DND-41 (cell line): ENCODE data around the gene COA8.

Source experiments
- ATAC-seq: fragments of 200-7000 bp; cut with Tn5 transposase; 3 replicates; pipeline ENCODE4 v1.9.1; 2021; ENCODE audit warnings: low read depth; ENCODE audit not compliant: insufficient read depth
- DNase-seq: peaks from one replicate; pipeline ENCODE4 v3.0.0-alpha.2; 2020
- H2AFZ ChIP-seq: 2 replicates; pipeline ENCODE4 v1.6.0; 2012; ENCODE audit warnings: low read depth, low read length
- H3K27ac ChIP-seq: 2 replicates; pipeline ENCODE4 v1.5.1; 2012; ENCODE audit warnings: low read length, inconsistent platforms
- H3K27me3 ChIP-seq: fragments of 200-600 bp; sonication (generic); 2 replicates; pipeline ENCODE4 v1.6.0; 2012; ENCODE audit warnings: low read length, mild to moderate bottlenecking, inconsistent platforms; ENCODE audit not compliant: insufficient read depth, poor library complexity
- H3K36me3 ChIP-seq: 2 replicates; pipeline ENCODE4 v1.5.1; 2012; ENCODE audit warnings: low read length, inconsistent platforms; ENCODE audit not compliant: insufficient read depth
- H3K4me1 ChIP-seq: 2 replicates; pipeline ENCODE4 v1.5.1; 2012; ENCODE audit warnings: mild to moderate bottlenecking, low read length; ENCODE audit not compliant: insufficient read depth
- H3K4me2 ChIP-seq: 2 replicates; pipeline ENCODE4 v1.6.0; 2012; ENCODE audit warnings: mild to moderate bottlenecking, moderate library complexity, low read length, inconsistent platforms; ENCODE audit not compliant: insufficient read depth
- H3K4me3 ChIP-seq, 2 experiments: fragments of 200-600 bp in 1 of 2; shearing (Covaris generic) in 1 of 2; 2 replicates each; pipeline ENCODE4 v1.5.1; 2012 to 2016; ENCODE audit warnings: inconsistent platforms in 2 of 2, low read length in 2 of 2, mild to moderate bottlenecking in 2 of 2, low read depth in 1 of 2, moderate library complexity in 1 of 2
- H3K79me2 ChIP-seq: 2 replicates; pipeline ENCODE4 v1.6.0; 2012; ENCODE audit warnings: low read length, inconsistent platforms; ENCODE audit not compliant: insufficient read depth
- H3K9ac ChIP-seq: 2 replicates; pipeline ENCODE4 v1.6.0; 2012; ENCODE audit warnings: low read depth, mild to moderate bottlenecking, inconsistent platforms, low read length, moderate library complexity
- H3K9me3 ChIP-seq: 2 replicates; pipeline ENCODE4 v1.5.1; 2012; ENCODE audit warnings: low read length, moderate library complexity, mild to moderate bottlenecking, inconsistent platforms; ENCODE audit not compliant: insufficient read depth, severe bottlenecking
- H4K20me1 ChIP-seq: 2 replicates; pipeline ENCODE4 v1.6.0; 2012; ENCODE audit warnings: low read length; ENCODE audit not compliant: insufficient read depth
- CTCF ChIP-seq: IDR thresholded peaks from 2 replicates; pipeline ENCODE4 v1.5.1; 2012; ENCODE audit warnings: borderline replicate concordance, low read length, moderate library complexity, mild to moderate bottlenecking; ENCODE audit not compliant: poor library complexity, severe bottlenecking; ENCODE audit errors: extremely low read depth
- EZH2 ChIP-seq: IDR thresholded peaks from 3 replicates; pipeline ENCODE4 v1.6.1; 2012; ENCODE audit warnings: borderline replicate concordance, low read depth, mild to moderate bottlenecking, moderate library complexity, low read length, inconsistent platforms; ENCODE audit not compliant: severe bottlenecking

COA8 gene

DNA sequence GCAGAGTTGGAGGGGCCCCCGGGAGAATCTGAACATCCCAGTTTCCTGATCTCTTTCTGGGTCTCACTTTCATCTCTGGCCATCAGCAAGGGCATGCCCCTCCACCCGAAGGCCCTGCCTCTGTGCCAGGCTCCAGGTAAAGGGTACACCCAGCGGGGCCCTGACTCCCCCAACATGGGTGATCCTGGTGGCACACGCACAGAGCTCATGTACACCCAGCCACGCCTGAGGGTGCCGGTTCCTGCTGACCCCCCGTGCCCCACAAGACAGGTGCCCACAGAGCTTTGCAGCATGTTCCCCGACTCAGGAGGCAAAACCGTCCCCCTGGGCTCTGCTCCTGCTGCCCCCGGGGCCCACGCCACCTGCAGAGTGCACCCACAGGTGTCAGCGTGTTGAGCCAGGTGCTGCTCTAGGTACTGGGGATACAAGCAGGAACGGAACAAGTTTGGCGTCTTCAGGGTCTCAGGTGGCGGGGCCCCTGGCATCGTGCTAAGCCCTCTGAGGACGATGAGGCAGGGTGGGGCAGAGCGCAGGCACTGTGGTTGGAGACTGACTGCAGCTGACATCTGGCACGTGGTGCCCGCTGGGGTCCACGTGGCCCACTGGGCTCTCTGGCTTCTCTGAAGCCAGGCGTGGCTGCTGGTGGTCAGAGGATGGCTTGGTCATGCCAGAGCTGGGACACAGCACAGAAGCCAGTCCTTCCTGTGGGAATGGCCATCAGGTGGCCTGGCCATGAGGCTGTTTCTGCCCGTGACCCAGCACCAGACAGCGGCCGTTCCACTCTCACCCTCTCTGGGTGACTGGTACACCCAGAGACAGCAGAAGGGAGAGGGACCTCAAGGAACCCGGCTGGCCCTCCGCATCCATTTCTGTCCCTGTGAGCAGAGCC, 14.1 kb upstream of the COA8 start:
- H3K9me3 ChIP-seq: no peaks in the 10 kb centered on the region
- no peak overlapping the region for H3K9ac ChIP-seq
- peaks cover 57% of the 10 kb centered on the region for H4K20me1 ChIP-seq
- no peak for TF ChIP-seq EZH2
- no peak for TF ChIP-seq CTCF
- no peak overlapping the region for H2AFZ ChIP-seq
- ATAC-seq (no peak), DNase-seq (no peak)
- H3K4me1 ChIP-seq: no peaks in the 10 kb centered on the region
- no peaks in the 10 kb centered on the region for H3K27me3 ChIP-seq
- H3K79me2 ChIP-seq: 0 out of 2 replicates have a peak, but pooled peaks cover 4% of the 10 kb centered on the region
- H3K36me3 ChIP-seq: no peaks in the 10 kb centered on the region; the same call in 1 of the 2 replicates
- H3K4me3 ChIP-seq: no peak overlapping the region
- no peak overlapping the region for H3K4me2 ChIP-seq
- no peak overlapping the region for H3K27ac ChIP-seq

DNA sequence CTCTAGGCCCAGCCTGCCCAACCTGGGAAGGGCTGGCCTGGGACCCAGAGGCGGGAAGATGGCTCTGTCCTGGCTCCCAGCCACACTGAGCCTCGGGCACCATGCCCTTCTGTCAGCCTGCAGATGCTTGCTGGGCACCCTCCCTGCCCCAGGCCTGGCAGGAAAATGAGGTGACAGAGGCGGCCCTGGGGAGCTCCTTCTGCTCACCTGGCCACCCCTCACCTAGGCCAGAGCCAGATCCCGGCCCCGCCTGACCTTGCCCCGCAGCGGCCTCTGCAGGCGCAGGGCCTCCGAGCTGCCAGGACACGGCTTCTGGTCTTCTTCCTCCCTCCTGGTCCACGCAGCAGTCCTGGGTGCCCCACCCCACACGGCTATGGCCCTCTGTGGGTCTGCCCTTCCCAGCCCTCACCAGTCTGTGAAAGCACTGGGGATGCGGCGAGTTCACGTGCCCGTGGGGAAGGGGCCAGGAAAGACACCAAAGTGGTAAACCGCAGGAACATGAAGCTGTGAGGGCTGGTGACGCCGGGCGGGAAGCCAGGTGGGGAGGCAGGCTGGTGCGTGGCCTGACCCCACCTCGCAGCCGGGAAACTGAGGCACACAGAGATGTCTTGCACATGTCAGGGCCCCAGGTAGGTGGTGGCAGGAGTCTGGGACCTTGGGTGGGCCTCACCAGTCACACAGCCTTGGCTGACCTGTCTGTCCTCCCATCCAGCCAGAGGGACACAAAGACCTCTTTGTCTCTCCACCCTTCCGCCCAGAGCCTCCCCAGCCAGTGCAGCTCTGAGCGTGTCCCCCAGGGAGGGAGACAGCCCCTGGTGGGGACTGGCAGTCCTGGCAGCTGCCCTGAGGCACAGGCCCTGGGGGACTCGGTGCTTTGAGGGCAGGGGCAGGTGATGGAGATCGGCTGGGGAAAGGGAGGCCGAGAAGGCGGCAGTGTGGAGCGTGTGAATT, 13.1 kb upstream of the COA8 start:
- no peak overlapping the region for H3K27ac ChIP-seq
- 0 out of 2 replicates have a peak, but pooled peaks cover 4% of the 10 kb centered on the region for H3K79me2 ChIP-seq
- no peak for DNase-seq
- H3K9ac ChIP-seq: no peak overlapping the region
- H2AFZ ChIP-seq: no peak overlapping the region
- H3K27me3 ChIP-seq: no peaks in the 10 kb centered on the region
- H3K36me3 ChIP-seq: no peaks in the 10 kb centered on the region; the same call in none of the 2 replicates
- TF ChIP-seq EZH2 (no peak), CTCF (no peak)
- no peak overlapping the region for H3K4me3 ChIP-seq
- H3K4me2 ChIP-seq: no peak overlapping the region
- no peaks in the 10 kb centered on the region for H3K4me1 ChIP-seq
- H3K9me3 ChIP-seq: no peaks in the 10 kb centered on the region
- ATAC-seq: no peak
- H4K20me1 ChIP-seq: peaks cover 49% of the 10 kb centered on the region

DNA sequence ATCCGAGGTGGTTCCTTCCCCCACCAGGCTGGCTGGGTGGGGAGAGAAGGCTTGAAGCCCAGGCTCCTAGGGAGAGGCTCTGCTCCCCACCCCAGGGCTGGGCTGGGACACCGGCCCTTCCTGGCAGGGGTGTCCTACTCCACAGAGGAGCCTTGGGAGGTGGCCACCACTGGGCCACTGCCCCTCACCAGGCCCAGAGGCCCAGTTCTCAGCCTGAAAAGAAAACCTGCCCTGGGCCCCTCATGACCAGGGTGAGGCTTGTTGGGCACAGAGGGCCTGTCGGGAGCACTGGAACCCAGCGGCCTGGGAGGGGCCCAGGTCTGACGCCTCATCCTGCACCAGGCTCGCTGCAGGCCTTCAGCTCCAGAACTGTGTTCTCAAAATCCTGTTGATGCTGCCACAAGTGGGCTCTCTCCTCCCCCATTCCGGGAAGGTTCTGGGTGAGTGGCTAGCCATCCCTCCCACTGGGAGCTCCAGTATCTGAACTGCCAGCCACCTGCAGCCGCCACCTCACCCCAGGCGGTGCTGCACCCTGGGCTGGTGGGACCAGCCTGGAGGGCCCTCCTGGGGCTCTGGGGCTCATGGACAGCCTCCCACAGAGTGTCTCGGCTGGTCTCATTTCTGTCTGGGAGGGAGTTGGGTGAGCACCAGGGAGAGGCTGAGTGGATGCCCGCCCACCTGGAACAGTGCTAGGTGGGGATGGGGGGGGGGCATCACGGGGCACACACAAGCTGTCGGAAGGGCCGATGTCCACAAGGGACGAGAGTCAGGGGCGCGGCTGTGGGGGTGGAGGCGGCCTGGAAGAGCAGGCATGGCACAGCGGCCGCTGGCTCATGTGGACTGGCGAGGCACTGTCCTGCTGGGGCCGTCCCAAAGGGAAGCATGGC, 12.1 kb upstream of the COA8 start:
- no peak overlapping the region for H2AFZ ChIP-seq
- ATAC-seq: no peak
- H3K4me1 ChIP-seq: no peaks in the 10 kb centered on the region
- no peak overlapping the region for H3K9ac ChIP-seq
- H3K9me3 ChIP-seq: no peaks in the 10 kb centered on the region
- H3K27me3 ChIP-seq: no peaks in the 10 kb centered on the region
- H3K4me2 ChIP-seq: no peak overlapping the region
- H3K4me3 ChIP-seq: no peak overlapping the region
- TF ChIP-seq EZH2 (no peak), CTCF (no peak)
- H3K27ac ChIP-seq: no peak overlapping the region
- H4K20me1 ChIP-seq: peaks cover 51% of the 10 kb centered on the region
- H3K36me3 ChIP-seq: no peaks in the 10 kb centered on the region; the same call in none of the 2 replicates
- no peak for DNase-seq
- H3K79me2 ChIP-seq: peaks cover 9% of the 10 kb centered on the region; the same call in 1 of the 2 replicates
